ENCODE measurements around the gene SCAF1. TPM values are rescaled to one million over a fixed set of nuclear protein-coding genes. Genes with fewer than 3 reads are reported as not detected.
"Not testable (repeated sequence)": the region's sequence is repeated elsewhere in the genome, so short reads cannot be mapped to it uniquely, and the experiment has no call there.

The SCAF1 gene
- total RNA-seq, 1 experiment from 2014 or later = 83.4 TPM

DNA sequence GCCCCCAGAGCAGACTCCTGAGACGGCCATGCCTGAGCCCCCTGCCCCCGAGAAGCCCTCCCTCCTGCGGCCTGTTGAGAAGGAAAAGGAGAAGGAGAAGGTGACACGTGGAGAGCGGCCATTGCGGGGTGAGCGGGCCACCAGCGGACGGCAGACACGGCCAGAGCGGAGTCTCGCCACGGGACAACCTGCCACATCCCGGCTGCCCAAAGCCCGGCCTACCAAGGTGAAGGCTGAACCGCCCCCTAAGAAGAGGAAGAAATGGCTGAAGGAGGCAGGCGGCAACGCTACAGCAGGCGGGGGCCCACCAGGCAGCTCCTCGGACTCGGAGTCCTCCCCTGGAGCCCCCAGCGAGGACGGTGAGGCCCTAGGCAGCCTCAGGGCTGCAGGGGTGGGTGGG, 26.1 kb upstream of the SCAF1 start:
- Mint-ChIP-seq H3K9me3 (ENCODE audit: unreplicated experiment) (no peaks in the 10 kb centered on the region), H3K27me3 (ENCODE audit: insufficient read depth, unreplicated experiment) (no peaks in the 10 kb centered on the region), H3K27ac (ENCODE audit: unreplicated experiment) (no peak overlapping the region), H3K4me3 (ENCODE audit: unreplicated experiment) (no peak overlapping the region), H3K4me1 (ENCODE audit: low read depth, unreplicated experiment) (no peaks in the 10 kb centered on the region), H3K36me3 (ENCODE audit: insufficient read depth, unreplicated experiment) (peaks cover 80% of the 10 kb centered on the region)
- CTCF ChIA-PET = no interaction called here
- H3K9me3 ChIP-seq = no peaks in the 10 kb centered on the region
- H3K27me3 ChIP-seq (replicated peaks; ENCODE audit: control insufficient read depth, insufficient read depth, low read length) = no peaks in the 10 kb centered on the region
- no peak for DNase-seq
- POLR2A ChIA-PET = no interaction called here
- peaks cover 8% of the 10 kb centered on the region for H3K36me3 ChIP-seq (ENCODE audit: control insufficient read depth, insufficient read depth, low read length)
- TF ChIP-seq, protein P1, sequence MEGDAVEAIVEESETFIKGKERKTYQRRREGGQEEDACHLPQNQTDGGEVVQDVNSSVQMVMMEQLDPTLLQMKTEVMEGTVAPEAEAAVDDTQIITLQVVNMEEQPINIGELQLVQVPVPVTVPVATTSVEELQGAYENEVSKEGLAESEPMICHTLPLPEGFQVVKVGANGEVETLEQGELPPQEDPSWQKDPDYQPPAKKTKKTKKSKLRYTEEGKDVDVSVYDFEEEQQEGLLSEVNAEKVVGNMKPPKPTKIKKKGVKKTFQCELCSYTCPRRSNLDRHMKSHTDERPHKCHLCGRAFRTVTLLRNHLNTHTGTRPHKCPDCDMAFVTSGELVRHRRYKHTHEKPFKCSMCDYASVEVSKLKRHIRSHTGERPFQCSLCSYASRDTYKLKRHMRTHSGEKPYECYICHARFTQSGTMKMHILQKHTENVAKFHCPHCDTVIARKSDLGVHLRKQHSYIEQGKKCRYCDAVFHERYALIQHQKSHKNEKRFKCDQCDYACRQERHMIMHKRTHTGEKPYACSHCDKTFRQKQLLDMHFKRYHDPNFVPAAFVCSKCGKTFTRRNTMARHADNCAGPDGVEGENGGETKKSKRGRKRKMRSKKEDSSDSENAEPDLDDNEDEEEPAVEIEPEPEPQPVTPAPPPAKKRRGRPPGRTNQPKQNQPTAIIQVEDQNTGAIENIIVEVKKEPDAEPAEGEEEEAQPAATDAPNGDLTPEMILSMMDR (IDR thresholded peaks at IDR 0.05; ENCODE audit: insufficient read depth in 1 of 2, low read depth in 1 of 2, low read length in 1 of 2, severe bottlenecking in 1 of 2, unreplicated experiment in 1 of 2) = no peak
- intact Hi-C loops (cut with micrococcal nuclease; ENCODE audit: unreplicated experiment) = no loop called here
- BruUV-seq (replicated peaks) = no TSS peak
- H3K4me3 ChIP-seq (ENCODE audit: low read depth, low read length) = no peak overlapping the region
- H3K4me1 ChIP-seq = no peaks in the 10 kb centered on the region

DNA sequence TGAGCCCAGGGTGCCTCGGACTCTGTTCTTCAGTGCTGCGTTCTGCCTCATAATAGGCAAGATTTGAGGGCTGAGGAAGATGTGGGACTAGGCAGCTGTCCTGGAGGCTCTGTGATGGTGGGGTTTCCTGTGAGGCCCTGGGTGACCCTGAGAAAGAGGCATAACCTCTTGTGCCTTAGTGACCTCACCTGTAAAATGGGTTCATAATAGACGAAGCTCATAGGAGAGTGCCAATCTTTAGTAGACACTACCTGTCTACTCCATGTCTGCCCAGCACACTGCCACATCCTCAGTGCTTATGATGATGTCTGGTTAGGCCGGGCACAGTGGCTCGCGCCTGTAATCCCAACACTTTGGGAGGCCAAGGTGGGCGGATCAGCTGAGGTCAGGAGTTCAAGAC, 25.5 kb upstream of the SCAF1 start:
- Mint-ChIP-seq H3K36me3 (ENCODE audit: insufficient read depth, unreplicated experiment) (peaks cover 77% of the 10 kb centered on the region), H3K27ac (ENCODE audit: unreplicated experiment) (no peak overlapping the region), H3K4me3 (ENCODE audit: unreplicated experiment) (no peak overlapping the region), H3K4me1 (ENCODE audit: low read depth, unreplicated experiment) (no peaks in the 10 kb centered on the region), H3K27me3 (ENCODE audit: insufficient read depth, unreplicated experiment) (no peaks in the 10 kb centered on the region), H3K9me3 (ENCODE audit: unreplicated experiment) (no peaks in the 10 kb centered on the region)
- H3K27me3 ChIP-seq (replicated peaks; ENCODE audit: control insufficient read depth, insufficient read depth, low read length) = no peaks in the 10 kb centered on the region
- H3K36me3 ChIP-seq (ENCODE audit: control insufficient read depth, insufficient read depth, low read length) = peaks cover 8% of the 10 kb centered on the region
- intact Hi-C loops (cut with micrococcal nuclease; ENCODE audit: unreplicated experiment) = no loop called here
- BruUV-seq (replicated peaks) = no TSS peak
- no peak for DNase-seq
- no peaks in the 10 kb centered on the region for H3K9me3 ChIP-seq
- H3K4me1 ChIP-seq = no peaks in the 10 kb centered on the region
- ChIA-PET CTCF (no interaction called here), POLR2A (no interaction called here)
- no peak overlapping the region for H3K4me3 ChIP-seq (ENCODE audit: low read depth, low read length)
- TF ChIP-seq, protein P1 (IDR thresholded peaks at IDR 0.05; ENCODE audit: insufficient read depth in 1 of 2, low read depth in 1 of 2, low read length in 1 of 2, severe bottlenecking in 1 of 2, unreplicated experiment in 1 of 2) = no peak

DNA sequence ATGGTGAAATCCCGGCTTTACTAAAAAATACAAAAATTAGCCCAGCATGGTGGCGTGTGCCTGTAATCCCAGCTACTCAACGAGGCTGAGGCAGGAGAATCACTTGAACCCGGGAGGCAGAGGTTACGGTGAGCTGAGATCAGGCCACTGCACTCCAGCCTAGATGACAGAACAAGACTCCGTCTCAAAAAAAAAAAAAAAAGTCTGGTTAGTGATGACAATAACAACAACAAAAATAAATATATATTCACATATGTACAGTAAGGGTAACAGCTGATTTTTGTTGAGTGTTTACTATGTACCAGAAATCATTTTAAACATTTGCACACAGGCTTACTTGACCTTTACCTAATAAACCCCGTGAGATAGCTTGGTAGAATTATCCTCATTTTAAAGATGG, 25.1 kb upstream of the SCAF1 start:
- no TSS peak for BruUV-seq (replicated peaks)

DNA sequence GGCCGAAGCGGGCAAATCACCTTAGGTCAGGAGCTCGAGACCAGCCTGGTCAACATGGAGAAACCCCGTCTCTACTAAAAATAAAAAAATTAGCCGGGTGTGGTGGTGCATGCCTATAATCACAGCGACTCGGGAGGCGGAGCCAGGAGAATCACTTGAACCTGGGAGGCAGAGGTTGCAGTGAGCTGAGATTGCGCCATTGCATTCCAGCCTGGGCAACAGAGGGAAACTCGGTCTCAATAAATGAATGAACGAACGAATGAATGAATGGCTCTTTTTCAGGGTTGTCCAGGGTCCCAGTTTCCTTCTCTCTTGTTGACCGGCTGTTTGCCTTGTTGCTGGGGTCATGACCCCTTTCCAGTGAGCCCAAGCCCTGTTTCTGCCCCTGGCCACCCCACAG, 24.1 kb upstream of the SCAF1 start:
- H3K9me3 Mint-ChIP-seq (ENCODE audit: unreplicated experiment); H3K27me3 Mint-ChIP-seq (ENCODE audit: insufficient read depth, unreplicated experiment); H3K27me3 ChIP-seq (replicated peaks; ENCODE audit: control insufficient read depth, insufficient read depth, low read length); H3K36me3 ChIP-seq (ENCODE audit: control insufficient read depth, insufficient read depth, low read length); H3K4me1 ChIP-seq; H3K4me3 ChIP-seq (ENCODE audit: low read depth, low read length); H3K9me3 ChIP-seq; H3K27ac Mint-ChIP-seq (ENCODE audit: unreplicated experiment); DNase-seq; BruUV-seq (replicated peaks); intact Hi-C loops (cut with micrococcal nuclease; ENCODE audit: unreplicated experiment); H3K4me3 Mint-ChIP-seq (ENCODE audit: unreplicated experiment); H3K4me1 Mint-ChIP-seq (ENCODE audit: low read depth, unreplicated experiment); POLR2A ChIA-PET: not testable (repeated sequence)
- CTCF ChIA-PET = interaction anchor here (0.7 kb wide), 1 partner anchor 146 kb away, joined by 3 read pairs; no protein-coding TSS in a partner anchor
- H3K36me3 Mint-ChIP-seq (ENCODE audit: insufficient read depth, unreplicated experiment) = peaks cover 79% of the 10 kb centered on the region

More for the DNA sequence above, 25.1 kb upstream of the SCAF1 start:
- Mint-ChIP-seq H3K4me3 (ENCODE audit: unreplicated experiment) (no peak overlapping the region), H3K9me3 (ENCODE audit: unreplicated experiment) (no peaks in the 10 kb centered on the region), H3K27ac (ENCODE audit: unreplicated experiment) (no peak overlapping the region), H3K4me1 (ENCODE audit: low read depth, unreplicated experiment) (no peaks in the 10 kb centered on the region), H3K36me3 (ENCODE audit: insufficient read depth, unreplicated experiment) (peaks cover 80% of the 10 kb centered on the region), H3K27me3 (ENCODE audit: insufficient read depth, unreplicated experiment) (no peaks in the 10 kb centered on the region)
- Histone ChIP-seq H3K36me3 (ENCODE audit: control insufficient read depth, insufficient read depth, low read length) (peaks cover 8% of the 10 kb centered on the region), H3K4me3 (ENCODE audit: low read depth, low read length) (no peak overlapping the region), H3K27me3 (replicated peaks; ENCODE audit: control insufficient read depth, insufficient read depth, low read length) (no peaks in the 10 kb centered on the region), H3K4me1 (no peaks in the 10 kb centered on the region), H3K9me3 (no peaks in the 10 kb centered on the region)
- no peak for DNase-seq
- TF ChIP-seq, protein P1 (IDR thresholded peaks at IDR 0.05; ENCODE audit: insufficient read depth in 1 of 2, low read depth in 1 of 2, low read length in 1 of 2, severe bottlenecking in 1 of 2, unreplicated experiment in 1 of 2) = no peak
- CTCF ChIA-PET = no interaction called here
- POLR2A ChIA-PET = no interaction called here
- intact Hi-C loops (cut with micrococcal nuclease; ENCODE audit: unreplicated experiment) = no loop called here

Data from Caco-2 (cell line).